ENCODE data around the gene ARRDC4. TPM values are rescaled to one million over a fixed set of nuclear protein-coding genes. Genes with fewer than 3 reads are reported as not detected.

Gene ARRDC4
- total and polyA plus RNA-seq, 2 of the 8 experiments (the other 6 are each of a cell fraction or from before 2014, with no cell fraction given), result 3.5 to 3.8 TPM

- FAIRE-seq (no peak), DNase-seq (ENCODE audit: low read depth in 1 of 2, low spot score in 2 of 2) (no peak)
- Histone ChIP-seq H4K91ac (replicated peaks; ENCODE audit: insufficient read length, low read length) (no peak overlapping the region), H3K27ac (ENCODE audit: low read depth, low read length) (no peak overlapping the region), H2BK15ac (ENCODE audit: low read length) (no peak overlapping the region), H3K27me3 (replicated peaks in 1 of 4; ENCODE audit: control insufficient read depth in 3 of 4, extremely low read depth in 1 of 4, insufficient read depth in 3 of 4, low read length in 3 of 4) (no peaks in the 10 kb centered on the region), H3K14ac (ENCODE audit: insufficient read length) (no peak overlapping the region), H3K9me3 (ENCODE audit: insufficient read depth in 2 of 2, low read depth in 1 of 2, low read length in 1 of 2) (no peaks in the 10 kb centered on the region), H2BK120ac (replicated peaks; ENCODE audit: low read depth, low read length) (no peak overlapping the region), H3K23ac (ENCODE audit: insufficient read length) (no peak overlapping the region), H2BK5ac (ENCODE audit: low read depth, low read length) (no peak overlapping the region), H3K4me1 (replicated peaks in 1 of 4; ENCODE audit: control insufficient read depth in 3 of 4, insufficient read depth in 4 of 4, low read length in 3 of 4) (no peaks in the 10 kb centered on the region), H3K4me2 (ENCODE audit: insufficient read depth in 1 of 2, low read depth in 2 of 2, low read length in 2 of 2) (no peak overlapping the region), H3K4me3 (ENCODE audit: extremely low read depth in 1 of 4, insufficient read depth in 2 of 4, low read depth in 3 of 4, low read length in 4 of 4) (no peak overlapping the region), H3K23me2 (ENCODE audit: low read depth, low read length) (no peaks in the 10 kb centered on the region), H3K18ac (ENCODE audit: extremely low read depth, low read length) (no peak overlapping the region), H3K9ac (replicated peaks in 1 of 4; ENCODE audit: extremely low read depth in 1 of 4, low read depth in 3 of 4, low read length in 3 of 4) (no peak overlapping the region), H4K20me1 (replicated peaks in 1 of 2; ENCODE audit: control insufficient read depth in 1 of 2, insufficient read depth in 2 of 2, low read length in 2 of 2) (no peaks in the 10 kb centered on the region), H2AFZ (ENCODE audit: low read length) (no peak overlapping the region), H3K79me1 (ENCODE audit: low read depth, low read length) (no peaks in the 10 kb centered on the region), H3K36me3 (ENCODE audit: control insufficient read depth in 2 of 4, insufficient read depth in 4 of 4, low read length in 3 of 4) (no peaks in the 10 kb centered on the region), H4K5ac (ENCODE audit: insufficient read length, low read depth, low read length) (no peak overlapping the region), H2BK20ac (ENCODE audit: low read length) (no peak overlapping the region), H3K4ac (replicated peaks; ENCODE audit: insufficient read length, low read depth, low read length) (no peak overlapping the region), H2BK12ac (ENCODE audit: low read depth, low read length) (no peak overlapping the region), H2AK5ac (ENCODE audit: low read depth, low read length) (no peak overlapping the region), H3K56ac (replicated peaks; ENCODE audit: insufficient read length, low read depth, low read length) (no peak overlapping the region), H3K79me2 (ENCODE audit: control insufficient read depth in 1 of 2, insufficient read depth in 2 of 2, low read length in 2 of 2) (no peaks in the 10 kb centered on the region), H4K8ac (ENCODE audit: extremely low read depth, insufficient read depth, low read length) (no peak overlapping the region)
- POLR2A ChIA-PET (ENCODE audit: partially characterized antibody), result no interaction called here
- CTCF ChIA-PET (ENCODE audit: partially characterized antibody), result interaction anchor here (0.8 to 1.2 kb wide), 7 partner anchors 9 to 314 kb away, joined by 3 to 6 read pairs (median 3); no protein-coding TSS in a partner anchor
- 73% methylated on average over 4 of the region's 4 CpGs; no CpG with 5 or more reads in 1 of the 2 experiments for WGBS, 2 experiments (ENCODE audit: extremely low coverage in 1 of 2, insufficient coverage in 1 of 2, insufficient read length in 1 of 2, insufficient replicate concordance in 2 of 2, low coverage in 1 of 2, low lambda C conversion rate in 2 of 2, missing lambda C conversion rate in 1 of 2)
- TF ChIP-seq CREB1 (IDR thresholded peaks at IDR 0.05) (no peak), SP4 (IDR thresholded peaks at IDR 0.05; ENCODE audit: low read length) (no peak), SAP30 (IDR thresholded peaks at IDR 0.05; ENCODE audit: insufficient read depth, insufficient replicate concordance, low read length) (no peak), E2F6 (IDR thresholded peaks at IDR 0.05) (no peak), NANOG (IDR thresholded peaks at IDR 0.05; ENCODE audit: insufficient read depth, low read depth, low read length, poor library complexity, severe bottlenecking) (no peak), FOSL1 (IDR thresholded peaks at IDR 0.05; ENCODE audit: insufficient read depth, low read depth, low read length) (no peak), POLR2AphosphoS5 (IDR thresholded peaks at IDR 0.05; ENCODE audit: low read depth, low read length) (no peak), YY1 (IDR thresholded peaks at IDR 0.05; ENCODE audit: low read depth, low read length) (no peak), RFX5 (IDR thresholded peaks at IDR 0.05; ENCODE audit: borderline replicate concordance, low read depth, low read length) (no peak), SP2 (IDR thresholded peaks at IDR 0.05; ENCODE audit: low read length) (no peak), TBP (IDR thresholded peaks at IDR 0.05; ENCODE audit: low read depth, low read length) (no peak), SP1 (IDR thresholded peaks at IDR 0.05; ENCODE audit: low read depth, low read length) (no peak), ASH2L (IDR thresholded peaks at IDR 0.05; ENCODE audit: low read length) (no peak), BCL11A (IDR thresholded peaks at IDR 0.05; ENCODE audit: low read depth in 2 of 2, low read length in 2 of 2) (no peak)
Observed at GRCh38 chr15:97978401-97979139, 18.1 kb downstream of the ARRDC4 start.

Measured in H1 (cell line).